HepG2 (cell line): ENCODE measurements around the gene FOXL3. TPM values are rescaled to one million over a fixed set of nuclear protein-coding genes. Genes with fewer than 3 reads are reported as not detected.
A peak's percentile ranks its signal among the peaks of the same experiment; 100 is the strongest.

Experiments used
- ATAC-seq: fragments of 200-7000 bp; cut with Tn5 transposase; 3 replicates; pipeline ENCODE4 v1.9.1; 2020; ENCODE audit warnings: mild to moderate bottlenecking, moderate library complexity
- BruUV-seq: library from RNA; stranded (reverse); fragments of 400-500 nt; replicated peaks from 2 replicates; lab custom pipeline; 2021; lab: Mats Ljungman, UMichigan
- CTCF ChIA-PET: fragments of 300-600 bp; formaldehyde crosslinking; extraction: SDS; loops from one replicate; lab custom pipeline; 2021; ENCODE audit warnings: low total read pairs, inconsistent platforms, low intra/inter-chr PET ratio; lab: Yijun Ruan, JAX
- POLR2A ChIA-PET: fragments of 350-600 bp; sonication (Branson Sonifier 250); formaldehyde crosslinking; loops from one replicate; lab custom pipeline; 2020; ENCODE audit warnings: antibody characterized with exemption, inconsistent platforms; lab: Yijun Ruan, JAX
- DNase-seq: peaks from one replicate; pipeline ENCODE4 v3.0.0-alpha.2; 2015; ENCODE audit warnings: low spot score
- FAIRE-seq: peaks from 3 replicates; lab custom pipeline; 2011; peaks lifted over from hg19 to GRCh38; lab: Jason Lieb, UNC
- H2AFZ ChIP-seq: one replicate; pipeline ENCODE4 v1.6.1; 2011; ENCODE audit warnings: low read length, inconsistent platforms
- H3K27ac ChIP-seq: fragments of 300-600 bp; 3 replicates; pipeline ENCODE4 v1.8.0; 2011; ENCODE audit warnings: mixed run types, mild to moderate bottlenecking, mixed read lengths, low read length, inconsistent platforms; ENCODE audit not compliant: insufficient read depth; ENCODE audit errors: extremely low read length
- H3K27me3 ChIP-seq, 2 experiments: fragments of 200-600 bp in 1 of 2; 2 replicates in 1 of 2; 3 replicates in 1 of 2; pipeline versions ENCODE4 v1.6.0 to v1.8.0; 2011; ENCODE audit warnings: low read length in 2 of 2, mild to moderate bottlenecking in 2 of 2, moderate library complexity in 2 of 2, inconsistent platforms in 1 of 2; ENCODE audit not compliant: insufficient read depth in 2 of 2, control insufficient read depth in 1 of 2
- H3K36me3 ChIP-seq, 2 experiments: fragments of 200-600 bp in 1 of 2; replicated peaks in 1 of 2; 2 replicates in 1 of 2; 3 replicates in 1 of 2; pipeline versions ENCODE4 v1.5.1 to v1.8.0; 2011; ENCODE audit warnings: low read length in 2 of 2, inconsistent platforms in 1 of 2; ENCODE audit not compliant: insufficient read depth in 2 of 2, control insufficient read depth in 1 of 2
- H3K4me1 ChIP-seq: 2 replicates; pipeline ENCODE4 v1.5.1; 2012; ENCODE audit warnings: low read length, inconsistent platforms; ENCODE audit not compliant: insufficient read depth
- H3K4me2 ChIP-seq: 2 replicates; pipeline ENCODE4 v1.6.0; 2011; ENCODE audit warnings: low read depth, low read length, inconsistent platforms
- H3K4me3 ChIP-seq, 3 experiments: fragments of 200-600 bp in 1 of 3; sonication (generic), shearing (Covaris generic) in 1 of 3; replicated peaks in 1 of 3; 2 replicates each; pipeline ENCODE4 v1.5.1; 2011 to 2016; ENCODE audit warnings: low read length in 3 of 3, inconsistent platforms in 2 of 3, low read depth in 2 of 3, mild to moderate bottlenecking in 2 of 3, control low read depth in 1 of 3, mixed read lengths in 1 of 3; ENCODE audit not compliant: insufficient read depth in 1 of 3
- H3K79me2 ChIP-seq: one replicate; pipeline ENCODE4 v1.6.1; 2011; ENCODE audit warnings: low read length, inconsistent platforms; ENCODE audit not compliant: insufficient read depth
- H3K9ac ChIP-seq: 2 replicates; pipeline ENCODE4 v1.6.0; 2011; ENCODE audit warnings: mild to moderate bottlenecking, low read depth, low read length, inconsistent platforms; ENCODE audit not compliant: insufficient read depth
- H3K9me3 ChIP-seq: 2 replicates; pipeline ENCODE4 v1.5.1; 2012; ENCODE audit warnings: mild to moderate bottlenecking, low read length
- H4K20me1 ChIP-seq: 2 replicates; pipeline ENCODE4 v1.6.0; 2011; ENCODE audit warnings: inconsistent platforms, mild to moderate bottlenecking, low read length, moderate library complexity; ENCODE audit not compliant: insufficient read depth
- DMAP1 ChIP-seq: IDR thresholded peaks from 2 replicates; pipeline ENCODE4 v1.6.1; 2016
- EED ChIP-seq: sonication (generic); formaldehyde crosslinking; IDR thresholded peaks from 2 replicates; pipeline ENCODE4 v1.5.0; 2020; ENCODE audit warnings: mild to moderate bottlenecking, missing genetic modification reagents
- IKZF4 ChIP-seq: sonication (generic); formaldehyde crosslinking; IDR thresholded peaks from 2 replicates; pipeline ENCODE4 v1.5.1; 2020; ENCODE audit warnings: borderline replicate concordance, mild to moderate bottlenecking, low read depth, missing genetic modification reagents; ENCODE audit errors: not compliant biosample characterization
- JUNB ChIP-seq: sonication (generic); formaldehyde crosslinking; IDR thresholded peaks from 2 replicates; pipeline ENCODE4 v1.8.0; 2022; ENCODE audit warnings: missing genetic modification reagents, mild to moderate bottlenecking, borderline replicate concordance
- MTF2 ChIP-seq: sonication (generic); formaldehyde crosslinking; IDR thresholded peaks from 2 replicates; pipeline ENCODE4 v1.5.0; 2020; ENCODE audit warnings: missing genetic modification reagents, borderline replicate concordance
- RORA ChIP-seq: sonication (generic); formaldehyde crosslinking; IDR thresholded peaks from 2 replicates; pipeline ENCODE4 v1.5.0; 2020; ENCODE audit warnings: mild to moderate bottlenecking, missing genetic modification reagents, moderate library complexity
- SAFB2 ChIP-seq: sonication (generic); formaldehyde crosslinking; IDR thresholded peaks from 2 replicates; pipeline ENCODE4 v1.5.1; 2020; ENCODE audit warnings: missing genetic modification reagents, low read depth, mild to moderate bottlenecking, borderline replicate concordance
- SOX13 ChIP-seq, 3 experiments: fragments of 450-650 bp in 1 of 3; sonication (generic) in 1 of 3; formaldehyde crosslinking in 1 of 3; IDR thresholded peaks in 2 of 3; conservative IDR thresholded peaks in 1 of 3; 2 replicates each; pipeline versions ENCODE4 v1.5.0 to v1.6.1; 2016 to 2020; ENCODE audit warnings: antibody characterized with exemption in 1 of 3, mild to moderate bottlenecking in 1 of 3, missing compliant biosample characterization in 1 of 3, missing genetic modification reagents in 1 of 3, moderate library complexity in 1 of 3
- SOX6 ChIP-seq, 2 experiments: fragments of 450-650 bp in 1 of 2; sonication (generic) in 1 of 2; formaldehyde crosslinking in 1 of 2; IDR thresholded peaks; 2 replicates each; pipeline versions ENCODE4 v1.4.0 to v1.6.1; 2017 to 2020; ENCODE audit warnings: antibody characterized with exemption in 1 of 2, mild to moderate bottlenecking in 1 of 2, missing genetic modification reagents in 1 of 2
- ZBTB20 ChIP-seq: sonication (generic); formaldehyde crosslinking; IDR thresholded peaks from 2 replicates; pipeline ENCODE4 v1.8.1; 2023; ENCODE audit warnings: missing genetic modification reagents, low read depth, mild to moderate bottlenecking, borderline replicate concordance
- ZBTB25 ChIP-seq: IDR thresholded peaks from 2 replicates; pipeline ENCODE4 v1.6.1; 2018; ENCODE audit warnings: missing genetic modification reagents
- ZC3H13 ChIP-seq: sonication (generic); formaldehyde crosslinking; IDR thresholded peaks from 2 replicates; pipeline ENCODE4 v1.8.1; 2023; ENCODE audit warnings: mild to moderate bottlenecking, missing genetic modification reagents, moderate library complexity
- ZNF414 ChIP-seq: sonication (generic); formaldehyde crosslinking; IDR thresholded peaks from 2 replicates; pipeline ENCODE4 v1.5.0; 2020; ENCODE audit warnings: missing genetic modification reagents
- ZNF496 ChIP-seq: sonication (generic); formaldehyde crosslinking; IDR thresholded peaks from 2 replicates; pipeline ENCODE4 v1.8.1; 2023; ENCODE audit warnings: mild to moderate bottlenecking, moderate library complexity, missing genetic modification reagents; ENCODE audit not compliant: insufficient replicate concordance
- ZNF563 ChIP-seq: sonication (generic); formaldehyde crosslinking; IDR thresholded peaks from 2 replicates; pipeline ENCODE4 v1.8.0; 2022; ENCODE audit warnings: mild to moderate bottlenecking, moderate library complexity, missing genetic modification reagents
- ZNF746 ChIP-seq: sonication (generic); formaldehyde crosslinking; IDR thresholded peaks from 2 replicates; pipeline ENCODE4 v1.8.0; 2022; ENCODE audit warnings: mild to moderate bottlenecking, missing genetic modification reagents
- ZNF816 ChIP-seq: sonication (generic); formaldehyde crosslinking; IDR thresholded peaks from 2 replicates; pipeline ENCODE4 v1.8.0; 2022; ENCODE audit warnings: missing genetic modification reagents, mild to moderate bottlenecking, borderline replicate concordance
- ZSCAN25 ChIP-seq: sonication (generic); formaldehyde crosslinking; IDR thresholded peaks from 2 replicates; pipeline ENCODE4 v1.8.0; 2022; ENCODE audit warnings: mild to moderate bottlenecking, missing genetic modification reagents
- ZUFSP ChIP-seq: sonication (generic); formaldehyde crosslinking; IDR thresholded peaks from 2 replicates; pipeline ENCODE4 v1.9.0; 2021; ENCODE audit warnings: missing genetic modification reagents, mild to moderate bottlenecking, borderline replicate concordance
- WGBS: methylation state at CpG from one replicate; pipeline ENCODE4 v1.1.6; 2017; ENCODE audit warnings: low lambda C conversion rate; 5-methylcytosine and 5-hydroxymethylcytosine counted together
- in situ Hi-C: cut with HindIII; loops from 2 replicates; pipeline ENCODE4 v1.10.0; 2017; ENCODE audit warnings: low pct_unique_long_range_greater_than_20kb; ENCODE audit not compliant: extremely low pct_ligation_motif_present
- intact Hi-C: fragments of 100-400 bp; cut with micrococcal nuclease; formaldehyde crosslinking; loops from one replicate; pipeline ENCODE4 v1.10.0; 2022; ENCODE audit not compliant: unreplicated experiment
- polyA plus RNA-seq, 8 experiments: library from polyadenylated mRNA; depleted of rRNA in 3 of 8; stranded (reverse) in 7 of 8; unstranded in 1 of 8; fragments of >200 nt; fragmentation: Illumina TruSeq in 4 of 8; extraction: Trizol in 4 of 8; gene quantifications; 2 replicates each; pipeline versions ENCODE4 v1.2.1 to v1.2.3, GENCODE V29; 2011 to 2016; ENCODE audit warnings: low read depth in 4 of 8, missing spikeins in 1 of 8, mixed read lengths in 1 of 8; ENCODE audit not compliant: insufficient read depth in 1 of 8
- total RNA-seq, 5 experiments: library from RNA; depleted of rRNA; stranded (reverse); fragments of >200 nt; fragmentation: Illumina TruSeq; extraction: Trizol; gene quantifications; 2 replicates each; pipeline ENCODE4 v1.2.3, GENCODE V29; 2016; ENCODE audit warnings: low read depth in 1 of 5

Gene FOXL3
- total and polyA plus RNA-seq, 2 of the 13 experiments (the other 11 are each of a cell fraction or from before 2014, with no cell fraction given): not detected

- DNase-seq (peak; percentile 88), ATAC-seq (peak; percentile 90), FAIRE-seq (peak; percentile 91)
- WGBS: under 1% methylated on average over 18 of the region's 18 CpGs
- in situ Hi-C loops: no loop called here
- intact Hi-C loops: no loop called here
- ChIA-PET POLR2A (interaction anchor here (0.6 to 1.6 kb wide), 2 partner anchors 54 to 767 kb away, joined by 3 to 6 read pairs; no protein-coding TSS in a partner anchor), CTCF (no interaction called here)
- BruUV-seq: no TSS peak
- Histone ChIP-seq H3K27ac (peak overlapping the region; percentile 6), H2AFZ (no peak overlapping the region), H4K20me1 (no peaks in the 10 kb centered on the region), H3K9ac (no peak overlapping the region), H3K27me3 (peaks cover 5 to 62% of the 10 kb centered on the region in 2 experiments; a peak in 4 of 5 replicates), H3K36me3 (no peaks in the 10 kb centered on the region), H3K9me3 (no peaks in the 10 kb centered on the region), H3K4me3 (peak overlapping the region in 1 of 3 experiments; percentile 41; a peak in 1 of 6 replicates), H3K4me2 (peak overlapping the region; percentile 70), H3K79me2 (no peaks in the 10 kb centered on the region), H3K4me1 (peaks cover 65% of the 10 kb centered on the region)
- TF ChIP-seq IKZF4 (CRISPR knock-in tag) (no peak), ZC3H13 (no peak), EED (CRISPR knock-in tag) (no peak), DMAP1 (CRISPR knock-in tag) (0 out of 2 replicates have a peak, but pooled peaks have one; percentile 24), ZNF746 (CRISPR knock-in tag) (peak; percentile 85; the same call in 1 of the 2 replicates), ZBTB25 (CRISPR knock-in tag) (0 out of 2 replicates have a peak, but pooled peaks have one; percentile 46), ZNF816 (CRISPR knock-in tag) (no peak), RORA (CRISPR knock-in tag) (no peak), ZUFSP (CRISPR knock-in tag) (no peak), JUNB (CRISPR knock-in tag) (no peak), ZSCAN25 (CRISPR knock-in tag) (peak; percentile 41; the same call in 1 of the 2 replicates), SOX13 (IDR thresholded peaks at IDR 0.05) (no peak; the same call in 1 of the 2 replicates), SOX13 (CRISPR knock-in tag; conservative IDR thresholded peaks at IDR 0.05 in 1 of 2, IDR thresholded peaks at IDR 0.05 in 1 of 2) (peak in 1 of 2 experiments; percentile 84; a peak in 2 of 4 replicates), MTF2 (CRISPR knock-in tag) (no peak), ZNF496 (no peak), ZBTB20 (CRISPR knock-in tag) (no peak), SOX6 (IDR thresholded peaks at IDR 0.05) (no peak), SOX6 (CRISPR knock-in tag; IDR thresholded peaks at IDR 0.05) (peak; percentile 84), SAFB2 (CRISPR knock-in tag) (no peak), ZNF414 (CRISPR knock-in tag) (no peak), ZNF563 (CRISPR knock-in tag) (no peak)
Observed at GRCh38 chr7:318878-319661, 29.1 kb downstream of the FOXL3 start.
